Measurements from ENCODE around the gene ARHGAP15. TPM values are rescaled to one million over a fixed set of nuclear protein-coding genes. Genes with fewer than 3 reads are reported as not detected.

ARHGAP15 gene
- total RNA-seq, 3 donors from 2014 or later (not counting 1 experiment from before 2014, with no cell fraction given), result 148 to 168 (median 165) TPM

DNA sequence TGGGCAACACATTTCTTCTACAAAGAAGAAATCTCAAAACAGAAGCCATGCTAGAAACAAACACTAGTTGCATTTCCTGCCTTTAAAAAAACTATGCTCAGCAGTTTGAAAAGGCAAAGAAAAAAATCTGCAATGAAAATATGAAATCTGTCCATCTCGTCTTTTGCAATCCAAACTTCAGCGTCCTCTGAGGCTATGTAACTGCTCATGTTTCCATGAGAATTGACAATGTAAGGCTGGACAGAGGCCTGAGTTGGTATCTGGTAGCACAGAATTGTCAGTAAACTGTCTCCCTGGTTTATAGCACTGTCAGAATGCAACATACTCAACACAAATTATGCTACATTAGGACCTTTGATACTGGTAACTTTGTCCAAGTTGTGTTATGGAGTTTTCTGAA, 429.9 kb downstream of the ARHGAP15 start:
- intact Hi-C loops (cut with micrococcal nuclease), result no loop called here

DNA sequence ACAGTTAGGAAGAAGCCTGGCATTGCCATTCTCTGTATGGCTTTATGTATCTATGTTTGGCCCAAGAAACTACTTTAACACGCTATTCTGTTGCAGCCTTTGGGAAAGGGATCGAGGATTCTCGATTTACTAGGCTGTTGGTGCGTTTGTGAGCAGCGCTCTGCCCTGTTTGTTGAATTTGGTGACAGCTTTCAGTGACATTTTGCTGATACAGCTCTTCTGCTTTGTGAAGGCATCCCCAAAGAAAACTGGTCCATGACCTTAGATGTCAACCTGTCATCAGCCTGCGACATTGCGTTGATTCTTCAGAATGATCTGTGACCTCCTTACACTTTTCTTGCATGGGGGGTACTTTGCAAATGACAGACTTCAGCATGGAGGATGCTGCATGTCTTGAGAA, 431.5 kb downstream of the ARHGAP15 start:
- Histone ChIP-seq H3K9me3 (ENCODE audit: control insufficient read depth, insufficient read depth, low read length) (no peaks in the 10 kb centered on the region), H3K27me3 (ENCODE audit: control insufficient read depth, insufficient read depth, low read length) (no peaks in the 10 kb centered on the region), H3K36me3 (ENCODE audit: control insufficient read depth, insufficient read depth, low read length) (peaks cover 45% of the 10 kb centered on the region), H3K4me3 (ENCODE audit: low read length) (no peak overlapping the region), H3K27ac (ENCODE audit: low read length) (no peak overlapping the region), H3K4me1 (ENCODE audit: control insufficient read depth, insufficient read depth, low read length) (no peaks in the 10 kb centered on the region)
- TF ChIP-seq, protein P1, sequence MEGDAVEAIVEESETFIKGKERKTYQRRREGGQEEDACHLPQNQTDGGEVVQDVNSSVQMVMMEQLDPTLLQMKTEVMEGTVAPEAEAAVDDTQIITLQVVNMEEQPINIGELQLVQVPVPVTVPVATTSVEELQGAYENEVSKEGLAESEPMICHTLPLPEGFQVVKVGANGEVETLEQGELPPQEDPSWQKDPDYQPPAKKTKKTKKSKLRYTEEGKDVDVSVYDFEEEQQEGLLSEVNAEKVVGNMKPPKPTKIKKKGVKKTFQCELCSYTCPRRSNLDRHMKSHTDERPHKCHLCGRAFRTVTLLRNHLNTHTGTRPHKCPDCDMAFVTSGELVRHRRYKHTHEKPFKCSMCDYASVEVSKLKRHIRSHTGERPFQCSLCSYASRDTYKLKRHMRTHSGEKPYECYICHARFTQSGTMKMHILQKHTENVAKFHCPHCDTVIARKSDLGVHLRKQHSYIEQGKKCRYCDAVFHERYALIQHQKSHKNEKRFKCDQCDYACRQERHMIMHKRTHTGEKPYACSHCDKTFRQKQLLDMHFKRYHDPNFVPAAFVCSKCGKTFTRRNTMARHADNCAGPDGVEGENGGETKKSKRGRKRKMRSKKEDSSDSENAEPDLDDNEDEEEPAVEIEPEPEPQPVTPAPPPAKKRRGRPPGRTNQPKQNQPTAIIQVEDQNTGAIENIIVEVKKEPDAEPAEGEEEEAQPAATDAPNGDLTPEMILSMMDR (IDR thresholded peaks at IDR 0.05), result no peak
- intact Hi-C loops (cut with micrococcal nuclease), result no loop called here
- Mint-ChIP-seq H3K27ac (no peak overlapping the region), H3K9me3 (no peaks in the 10 kb centered on the region), H3K4me3 (no peak overlapping the region), H3K27me3 (ENCODE audit: low read depth in 2 of 2) (no peaks in the 10 kb centered on the region), H3K4me1 (peaks cover 19 to 25% of the 10 kb centered on the region in 2 donors), H3K36me3 (peaks cover 15% of the 10 kb centered on the region)
- over 99% methylated on average over 7 of the region's 7 CpGs for WGBS (ENCODE audit: insufficient coverage)
- no peak for ATAC-seq
- no peak for DNase-seq

More for the DNA sequence above, 429.9 kb downstream of the ARHGAP15 start:
- no peak overlapping the region for H3K4me3 Mint-ChIP-seq
- no peaks in the 10 kb centered on the region for H3K4me1 ChIP-seq (ENCODE audit: control insufficient read depth, insufficient read depth, low read length)
- H3K9me3 ChIP-seq (ENCODE audit: control insufficient read depth, insufficient read depth, low read length), result no peaks in the 10 kb centered on the region
- H3K4me3 ChIP-seq (ENCODE audit: low read length), result no peak overlapping the region
- peaks cover 45% of the 10 kb centered on the region for H3K36me3 ChIP-seq (ENCODE audit: control insufficient read depth, insufficient read depth, low read length)
- no peak for ATAC-seq
- H3K4me1 Mint-ChIP-seq, result peaks cover 19 to 25% of the 10 kb centered on the region in 2 donors
- 97% methylated on average over 2 of the region's 2 CpGs for WGBS (ENCODE audit: insufficient coverage)
- DNase-seq, result no peak
- no peaks in the 10 kb centered on the region for H3K27me3 ChIP-seq (ENCODE audit: control insufficient read depth, insufficient read depth, low read length)
- no peaks in the 10 kb centered on the region for H3K27me3 Mint-ChIP-seq (ENCODE audit: low read depth in 2 of 2)
- TF ChIP-seq, protein P1 (IDR thresholded peaks at IDR 0.05), result no peak
- H3K27ac Mint-ChIP-seq, result no peak overlapping the region
- H3K9me3 Mint-ChIP-seq, result no peaks in the 10 kb centered on the region
- peaks cover 15% of the 10 kb centered on the region for H3K36me3 Mint-ChIP-seq
- no peak overlapping the region for H3K27ac ChIP-seq (ENCODE audit: low read length)

DNA sequence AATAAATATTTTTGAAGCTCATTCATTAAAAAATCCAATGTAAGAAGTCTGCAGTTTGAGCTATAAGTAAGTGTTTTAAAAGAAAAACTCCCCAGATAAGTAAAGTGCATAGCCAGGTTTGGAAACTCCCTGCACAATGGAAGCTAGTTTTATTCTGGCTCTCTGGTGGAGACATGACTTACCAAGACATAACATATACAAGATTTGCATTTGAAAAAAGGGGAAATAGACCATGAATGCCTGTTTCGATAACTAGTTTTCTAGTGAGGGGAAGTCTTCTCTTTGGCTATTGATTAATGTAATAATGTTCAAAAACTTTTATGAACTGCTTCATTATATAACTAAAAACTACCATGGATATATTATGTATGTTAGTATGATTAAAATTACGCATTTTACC, 435.2 kb downstream of the ARHGAP15 start:
- Mint-ChIP-seq H3K4me3 (no peak overlapping the region), H3K27ac (no peak overlapping the region), H3K27me3 (ENCODE audit: low read depth in 2 of 2) (no peaks in the 10 kb centered on the region), H3K9me3 (no peaks in the 10 kb centered on the region), H3K36me3 (no peaks in the 10 kb centered on the region), H3K4me1 (peaks cover 22 to 23% of the 10 kb centered on the region in 2 donors)
- no peaks in the 10 kb centered on the region for H3K9me3 ChIP-seq (ENCODE audit: control insufficient read depth, insufficient read depth, low read length)
- no peaks in the 10 kb centered on the region for H3K4me1 ChIP-seq (ENCODE audit: control insufficient read depth, insufficient read depth, low read length)
- DNase-seq, result no peak
- intact Hi-C loops (cut with micrococcal nuclease), result no loop called here
- no CpG with 5 or more reads among the region's 2 CpGs for WGBS (ENCODE audit: insufficient coverage)
- ATAC-seq, result no peak
- no peak overlapping the region for H3K4me3 ChIP-seq (ENCODE audit: low read length)
- H3K27me3 ChIP-seq (ENCODE audit: control insufficient read depth, insufficient read depth, low read length), result no peaks in the 10 kb centered on the region
- H3K36me3 ChIP-seq (ENCODE audit: control insufficient read depth, insufficient read depth, low read length), result peaks cover 19% of the 10 kb centered on the region
- TF ChIP-seq, protein P1 (IDR thresholded peaks at IDR 0.05), result no peak
- H3K27ac ChIP-seq (ENCODE audit: low read length), result no peak overlapping the region

DNA sequence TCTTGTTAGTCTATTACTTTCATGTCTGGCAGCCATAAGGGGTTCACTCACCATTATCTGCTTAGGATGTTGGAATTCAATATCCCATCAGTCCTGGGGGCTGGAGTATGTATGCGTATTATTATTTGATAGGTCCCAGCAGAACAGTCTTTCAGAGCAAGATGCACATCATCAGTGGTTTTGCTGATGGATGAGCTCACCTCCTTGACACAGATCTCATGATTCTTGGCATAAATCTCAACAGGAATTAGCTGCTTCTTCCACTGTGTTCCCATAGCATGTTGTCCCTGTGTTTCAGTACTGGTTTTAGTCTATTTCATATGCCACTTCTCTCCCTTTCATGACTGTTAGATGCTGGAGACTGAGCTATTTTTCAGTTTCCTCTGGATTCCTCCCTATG, 442.5 kb downstream of the ARHGAP15 start:
- no peak for ATAC-seq

More for the DNA sequence above, 442.5 kb downstream of the ARHGAP15 start:
- TF ChIP-seq, protein P1 (IDR thresholded peaks at IDR 0.05), result no peak
- H3K27me3 Mint-ChIP-seq (ENCODE audit: low read depth in 2 of 2), result no peaks in the 10 kb centered on the region
- no peak overlapping the region for H3K27ac ChIP-seq (ENCODE audit: low read length)
- H3K4me1 Mint-ChIP-seq, result peaks cover 27 to 32% of the 10 kb centered on the region in 2 donors
- no peaks in the 10 kb centered on the region for H3K27me3 ChIP-seq (ENCODE audit: control insufficient read depth, insufficient read depth, low read length)
- H3K9me3 Mint-ChIP-seq, result no peaks in the 10 kb centered on the region
- DNase-seq, result no peak
- H3K4me1 ChIP-seq (ENCODE audit: control insufficient read depth, insufficient read depth, low read length), result no peaks in the 10 kb centered on the region
- no peaks in the 10 kb centered on the region for H3K9me3 ChIP-seq (ENCODE audit: control insufficient read depth, insufficient read depth, low read length)
- H3K36me3 Mint-ChIP-seq, result no peaks in the 10 kb centered on the region
- peaks cover 2% of the 10 kb centered on the region for H3K36me3 ChIP-seq (ENCODE audit: control insufficient read depth, insufficient read depth, low read length)
- 100% methylated on average over 1 of the region's 1 CpG for WGBS (ENCODE audit: insufficient coverage)
- H3K4me3 Mint-ChIP-seq, result no peak overlapping the region
- intact Hi-C loops (cut with micrococcal nuclease), result no loop called here
- H3K27ac Mint-ChIP-seq, result peak overlapping the region in 1 of 2 donors; percentile 1
- no peak overlapping the region for H3K4me3 ChIP-seq (ENCODE audit: low read length)

All from natural killer cell (primary cell).